Rectal smooth muscle tissue (tissue), 1 donor: Measurements from ENCODE around the gene PSMB7.

Experiments
- H3K27ac ChIP-seq: one replicate; pipeline ENCODE4 v1.7.0; 2013; ENCODE audit warnings: low read depth, low read length, inconsistent platforms
- H3K27me3 ChIP-seq: one replicate; pipeline ENCODE4 v1.7.0; 2013; ENCODE audit warnings: low read length; ENCODE audit not compliant: control insufficient read depth, insufficient read depth
- H3K36me3 ChIP-seq: one replicate; pipeline ENCODE4 v1.7.0; 2013; ENCODE audit warnings: low read length; ENCODE audit not compliant: control insufficient read depth, insufficient read depth
- H3K4me1 ChIP-seq: one replicate; pipeline ENCODE4 v1.7.0; 2013; ENCODE audit warnings: low read length; ENCODE audit not compliant: control insufficient read depth, insufficient read depth
- H3K4me3 ChIP-seq: one replicate; pipeline ENCODE4 v1.7.0; 2013; ENCODE audit warnings: low read length
- H3K9ac ChIP-seq: one replicate; pipeline ENCODE4 v1.7.0; 2013; ENCODE audit warnings: low read length

PSMB7 gene

DNA sequence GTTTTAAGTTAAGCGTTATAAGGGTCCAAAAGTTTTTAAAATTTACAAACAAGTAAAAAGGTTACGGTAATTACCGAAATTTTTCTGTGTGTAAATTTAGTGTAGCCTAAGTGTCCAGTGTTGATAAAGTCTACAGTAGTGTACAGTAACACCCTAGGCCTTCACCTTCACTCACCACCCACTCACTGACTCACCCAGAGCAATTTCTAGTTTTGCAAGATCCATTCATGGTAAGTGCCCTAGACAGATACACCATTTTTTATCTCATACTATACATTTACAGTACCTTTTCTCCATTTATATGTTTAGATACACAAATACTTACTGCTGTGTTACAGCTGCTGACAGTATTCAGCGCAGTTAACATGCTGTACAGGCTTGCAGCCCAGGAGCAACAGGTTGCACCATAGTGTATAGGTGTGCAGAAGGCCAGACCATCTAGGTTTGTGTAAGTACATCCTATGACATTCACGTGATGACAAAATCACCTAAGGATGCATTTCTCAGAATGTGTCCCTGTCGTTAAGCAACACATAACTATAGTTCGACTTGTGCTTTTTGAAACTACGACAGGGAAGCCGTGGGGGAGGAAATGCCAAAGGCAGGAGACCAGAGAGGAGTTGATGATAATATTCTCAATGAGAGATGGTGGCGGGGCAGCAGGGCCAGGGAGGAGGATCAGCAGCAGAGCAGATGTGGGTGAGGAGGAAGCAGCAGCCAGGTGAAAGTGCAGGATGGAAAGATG lies 48.6 kb downstream of the PSMB7 start:
- no peak overlapping the region for H3K27ac ChIP-seq
- no peaks in the 10 kb centered on the region for H3K27me3 ChIP-seq
- no peaks in the 10 kb centered on the region for H3K4me1 ChIP-seq
- H3K36me3 ChIP-seq: no peaks in the 10 kb centered on the region
- no peak overlapping the region for H3K4me3 ChIP-seq
- no peak overlapping the region for H3K9ac ChIP-seq

DNA sequence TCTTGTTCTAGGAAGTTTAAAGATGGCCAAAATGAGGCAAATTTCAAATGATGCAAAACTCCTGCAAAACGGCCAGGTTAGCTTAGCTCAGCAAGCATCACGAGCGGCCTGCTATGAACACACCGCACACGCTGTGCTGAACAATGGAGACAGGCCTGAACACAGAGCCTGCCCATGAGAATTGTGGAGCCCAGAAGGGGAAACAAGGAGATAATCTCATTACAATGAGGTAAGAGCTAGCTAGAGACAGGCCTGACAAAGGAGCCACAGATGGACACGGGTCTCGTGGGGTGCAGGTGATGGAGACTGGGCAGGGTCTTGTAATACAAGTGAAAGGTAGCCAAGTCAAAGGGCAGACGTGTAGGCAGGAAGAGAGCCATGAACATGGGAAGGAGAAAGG lies 50.2 kb downstream of the PSMB7 start:
- H3K27me3 ChIP-seq: no peaks in the 10 kb centered on the region
- H3K4me1 ChIP-seq: no peaks in the 10 kb centered on the region
- H3K4me3 ChIP-seq: no peak overlapping the region
- no peak overlapping the region for H3K27ac ChIP-seq
- no peak overlapping the region for H3K9ac ChIP-seq
- no peaks in the 10 kb centered on the region for H3K36me3 ChIP-seq

DNA sequence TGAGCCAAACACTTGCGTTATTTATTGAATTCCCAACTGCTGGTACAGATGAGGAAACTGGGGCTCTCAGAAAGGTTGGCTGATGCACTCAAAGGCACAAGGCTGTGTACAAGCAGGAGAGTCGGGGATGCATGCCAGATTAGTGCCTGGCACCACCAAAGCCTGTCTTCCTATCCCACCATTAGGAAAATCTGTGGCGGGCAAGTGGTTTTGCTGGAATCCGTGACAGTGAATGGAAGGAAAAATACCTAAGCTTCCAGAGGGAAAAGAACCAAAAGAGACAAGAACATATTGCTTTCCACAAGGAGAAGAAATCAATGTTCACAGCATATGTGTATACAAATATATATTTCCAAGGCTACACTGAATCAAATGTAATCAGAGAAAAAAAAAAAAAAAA lies 51.1 kb downstream of the PSMB7 start:
- Histone ChIP-seq H3K36me3 (no peaks in the 10 kb centered on the region), H3K9ac (no peak overlapping the region), H3K4me3 (no peak overlapping the region), H3K27ac (no peak overlapping the region), H3K4me1 (no peaks in the 10 kb centered on the region), H3K27me3 (no peaks in the 10 kb centered on the region)

DNA sequence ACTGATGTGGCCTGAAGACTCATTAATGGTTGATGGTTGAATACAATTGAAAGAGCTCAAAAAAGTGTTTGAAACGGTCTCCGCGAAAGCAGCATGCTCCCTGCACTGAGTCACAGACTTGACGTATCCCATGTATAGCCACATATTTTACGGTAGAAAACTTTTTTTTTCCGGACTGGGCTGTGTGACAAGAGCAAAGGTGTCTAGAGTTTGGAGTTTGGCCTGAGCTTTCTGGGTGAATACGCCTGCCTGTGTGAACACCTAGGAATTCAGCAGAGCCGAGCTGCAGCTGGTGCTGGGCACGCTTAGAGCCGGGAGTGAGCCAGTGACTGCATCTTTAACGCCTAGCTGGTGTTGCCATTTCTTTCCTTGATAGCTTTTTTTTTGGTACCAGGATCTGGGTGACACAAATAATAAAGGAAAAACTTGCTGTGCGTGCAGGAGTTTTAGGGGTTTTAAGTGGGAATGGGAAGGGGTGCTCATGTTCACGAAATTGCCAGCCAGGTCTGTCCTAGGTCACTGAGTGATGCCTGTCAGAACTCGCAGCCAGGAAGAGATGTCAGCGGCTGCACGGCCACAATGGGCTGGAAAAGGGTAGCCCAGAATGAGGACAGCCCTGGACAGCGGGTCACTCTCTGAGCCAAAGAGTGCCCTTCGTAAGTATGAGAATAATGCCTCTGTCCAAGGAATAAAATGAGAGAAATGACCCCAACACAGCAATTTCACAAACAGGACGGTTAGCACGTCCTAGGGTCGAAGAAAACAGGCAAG lies 51.7 kb downstream of the PSMB7 start:
- H3K9ac ChIP-seq: no peak overlapping the region
- H3K4me1 ChIP-seq: no peaks in the 10 kb centered on the region
- H3K27ac ChIP-seq: no peak overlapping the region
- no peaks in the 10 kb centered on the region for H3K36me3 ChIP-seq
- H3K27me3 ChIP-seq: no peaks in the 10 kb centered on the region
- no peak overlapping the region for H3K4me3 ChIP-seq

- Histone ChIP-seq H3K36me3 (peaks cover 3% of the 10 kb centered on the region), H3K27me3 (no peaks in the 10 kb centered on the region), H3K9ac (no peak overlapping the region), H3K4me3 (no peak overlapping the region), H3K27ac (no peak overlapping the region), H3K4me1 (no peaks in the 10 kb centered on the region)
Measured at GRCh38 chr9:124361128-124361527, 54.1 kb downstream of the PSMB7 start.

- no peaks in the 10 kb centered on the region for H3K27me3 ChIP-seq
- H3K36me3 ChIP-seq: peaks cover 8% of the 10 kb centered on the region
- H3K4me1 ChIP-seq: no peaks in the 10 kb centered on the region
- no peak overlapping the region for H3K4me3 ChIP-seq
- H3K9ac ChIP-seq: no peak overlapping the region
- no peak overlapping the region for H3K27ac ChIP-seq
Measured at GRCh38 chr9:124359855-124360678, 55.2 kb downstream of the PSMB7 start.

GRCh38 chr9:124359426-124359825 lies 55.8 kb downstream of the PSMB7 start:
- no peaks in the 10 kb centered on the region for H3K4me1 ChIP-seq
- no peak overlapping the region for H3K9ac ChIP-seq
- no peak overlapping the region for H3K27ac ChIP-seq
- no peak overlapping the region for H3K4me3 ChIP-seq
- peaks cover 11% of the 10 kb centered on the region for H3K36me3 ChIP-seq
- H3K27me3 ChIP-seq: no peaks in the 10 kb centered on the region

- Histone ChIP-seq H3K27ac (no peak overlapping the region), H3K36me3 (peaks cover 11% of the 10 kb centered on the region), H3K9ac (no peak overlapping the region), H3K27me3 (no peaks in the 10 kb centered on the region), H3K4me3 (no peak overlapping the region), H3K4me1 (no peaks in the 10 kb centered on the region)
Measured at GRCh38 chr9:124358631-124359030, 56.6 kb downstream of the PSMB7 start.

DNA sequence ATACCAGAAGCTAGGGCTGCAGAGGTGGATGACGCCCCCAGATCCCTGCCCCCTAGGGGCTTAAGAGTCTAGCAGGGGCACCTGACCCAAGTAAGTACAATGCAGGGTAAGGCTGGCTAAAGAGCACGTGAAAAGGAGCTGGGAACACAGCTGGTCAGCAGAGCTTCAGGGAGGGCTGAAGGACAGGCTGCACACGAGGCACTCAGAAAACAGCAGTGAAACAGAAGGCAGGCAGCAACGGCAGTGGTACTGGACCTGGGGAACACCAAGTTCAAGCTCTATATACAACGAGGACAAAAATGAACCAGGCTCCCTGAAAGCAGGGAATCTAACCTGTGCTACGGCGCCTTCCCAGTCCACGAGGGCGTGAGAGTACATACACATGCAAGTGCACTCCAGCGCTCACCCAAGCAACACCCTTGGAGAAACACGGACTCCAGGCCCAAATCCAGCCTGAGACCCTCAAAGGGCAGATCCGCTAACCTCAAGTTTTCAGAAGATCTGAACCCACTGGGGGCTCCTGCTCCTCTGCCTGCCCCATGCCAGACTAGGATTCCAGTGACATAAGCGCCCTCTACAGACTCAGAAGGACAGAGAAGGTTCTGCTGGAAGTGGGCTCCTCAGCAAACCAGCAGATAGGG lies 57.4 kb downstream of the PSMB7 start:
- no peak overlapping the region for H3K9ac ChIP-seq
- no peak overlapping the region for H3K27ac ChIP-seq
- no peaks in the 10 kb centered on the region for H3K27me3 ChIP-seq
- H3K4me1 ChIP-seq: no peaks in the 10 kb centered on the region
- H3K36me3 ChIP-seq: peaks cover 14% of the 10 kb centered on the region
- no peak overlapping the region for H3K4me3 ChIP-seq

DNA sequence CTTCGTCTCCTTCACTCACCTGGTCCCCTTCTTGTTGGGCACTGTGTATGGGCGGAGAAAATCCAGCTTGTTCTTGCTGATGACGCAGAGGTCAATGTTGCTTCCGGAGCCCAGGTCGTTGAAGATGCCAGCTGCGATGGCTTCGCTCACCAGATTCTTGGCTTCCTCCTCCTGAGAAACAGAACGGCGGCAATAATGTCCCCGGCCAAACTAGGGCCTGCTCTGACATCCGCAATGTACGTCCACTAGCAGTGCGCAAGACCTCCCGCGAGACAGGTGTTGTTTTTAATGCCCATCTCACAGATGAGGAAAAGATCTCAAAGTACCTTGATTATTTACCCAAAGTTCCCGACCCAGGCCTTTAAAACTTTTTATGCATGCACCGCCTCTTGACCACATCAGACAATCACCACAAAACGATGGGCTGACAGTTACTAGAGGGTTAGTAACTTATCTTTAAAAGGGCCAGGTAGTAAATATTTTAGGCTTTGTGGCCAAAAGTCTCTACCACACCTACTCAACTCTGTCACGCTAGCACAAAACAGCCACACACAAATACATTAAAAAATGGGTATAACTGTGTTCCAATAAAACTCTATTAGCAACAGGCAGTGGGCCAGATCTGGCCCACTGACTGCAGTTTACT lies 58.4 kb downstream of the PSMB7 start:
- Histone ChIP-seq H3K27ac (no peak overlapping the region), H3K27me3 (no peaks in the 10 kb centered on the region), H3K4me3 (no peak overlapping the region), H3K36me3 (peaks cover 14% of the 10 kb centered on the region), H3K4me1 (no peaks in the 10 kb centered on the region), H3K9ac (no peak overlapping the region)

DNA sequence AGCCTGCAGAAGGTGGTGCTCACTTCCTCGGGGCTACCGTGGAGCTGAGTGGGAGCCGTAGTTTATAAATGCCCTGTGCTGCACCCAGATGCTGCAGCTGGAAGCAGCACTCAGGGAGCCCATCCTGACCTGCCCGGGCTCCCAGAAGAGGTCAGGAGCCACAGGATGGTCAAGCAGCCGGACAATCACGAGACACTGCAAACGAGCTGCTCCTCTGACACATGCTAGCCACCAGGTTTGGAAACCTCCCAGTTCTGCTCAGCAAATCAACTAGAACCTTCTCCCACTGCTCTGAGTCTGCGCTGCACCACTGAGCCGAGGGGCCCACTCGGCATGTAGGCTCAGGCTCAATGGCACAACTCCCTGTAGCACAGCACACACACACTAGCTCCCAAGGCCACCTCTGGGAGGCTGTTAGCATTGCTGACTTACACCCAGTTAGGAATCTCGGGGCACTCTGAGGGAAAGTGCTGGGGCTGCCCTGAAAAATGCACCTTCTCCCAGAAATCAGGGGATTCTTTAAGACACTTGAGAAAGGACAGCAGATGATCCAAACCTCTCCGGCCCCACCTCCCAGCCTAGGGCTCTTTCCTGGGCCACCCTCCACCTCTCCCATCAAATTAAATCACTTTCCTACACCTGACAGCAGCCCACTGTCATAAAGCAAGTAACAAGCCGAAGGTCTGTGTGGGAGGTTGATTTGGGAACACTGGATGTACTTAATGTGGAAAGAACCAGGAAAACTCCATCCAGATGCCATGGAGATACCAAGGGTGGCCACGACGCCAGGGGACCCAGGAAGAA lies 59.1 kb downstream of the PSMB7 start:
- Histone ChIP-seq H3K9ac (no peak overlapping the region), H3K27me3 (no peaks in the 10 kb centered on the region), H3K4me1 (no peaks in the 10 kb centered on the region), H3K27ac (no peak overlapping the region), H3K4me3 (no peak overlapping the region), H3K36me3 (peaks cover 18% of the 10 kb centered on the region)
